GM18508 (cell line): ENCODE data around the gene IGLL5.

Source experiments
- ATAC-seq: cut with Tn5 transposase; IDR thresholded peaks from one replicate; pipeline ENCODE4 v1.9.1; 2021; ENCODE audit warnings: moderate number of reproducible peaks; ENCODE audit not compliant: insufficient read depth, unreplicated experiment

The IGLL5 gene

DNA sequence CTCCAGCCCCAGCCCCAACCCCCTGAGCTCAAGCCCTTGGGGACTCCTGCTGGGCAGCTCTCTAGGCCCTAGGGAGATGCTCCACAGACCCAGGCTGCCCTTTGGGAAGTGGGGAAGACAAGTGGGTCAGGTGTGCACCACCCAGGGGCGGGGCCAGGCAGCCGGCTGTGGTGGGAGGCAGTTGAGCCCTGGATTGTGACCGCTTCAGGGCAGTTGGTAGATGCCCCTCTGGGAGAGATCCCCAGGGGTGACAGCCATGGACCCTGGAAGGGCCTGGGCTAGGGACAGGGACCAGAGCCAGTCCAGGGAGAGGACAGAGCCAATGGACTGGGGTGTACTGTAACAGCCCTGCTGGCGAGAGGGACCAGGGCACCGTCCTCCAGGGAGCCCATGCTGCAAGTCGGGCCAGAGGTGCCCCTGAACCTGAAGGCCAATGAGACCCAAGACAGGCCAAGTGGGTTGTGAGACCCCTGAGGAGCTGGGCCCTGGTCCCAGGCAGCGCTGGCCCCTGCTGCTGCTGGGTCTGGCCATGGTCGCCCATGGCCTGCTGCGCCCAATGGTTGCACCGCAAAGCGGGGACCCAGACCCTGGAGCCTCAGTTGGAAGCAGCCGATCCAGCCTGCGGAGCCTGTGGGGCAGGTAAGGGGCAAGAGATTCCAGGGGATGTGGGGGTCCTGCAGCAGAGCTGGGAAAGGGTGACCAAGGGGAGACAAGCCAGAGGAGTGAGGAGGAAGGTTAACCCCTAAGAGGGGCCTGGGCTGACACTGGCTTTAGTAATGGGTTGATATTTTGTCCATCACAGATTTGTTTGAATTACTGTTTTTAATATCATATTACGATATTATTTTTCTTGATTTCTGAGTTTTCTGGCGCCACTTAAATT is at the start of gene IGLL5:
IGLL5 (plus strand) TSS at position 196 of the 883 bp plus-strand sequence; CDS start at position 434, 238 bp downstream.
- no peak for ATAC-seq

DNA sequence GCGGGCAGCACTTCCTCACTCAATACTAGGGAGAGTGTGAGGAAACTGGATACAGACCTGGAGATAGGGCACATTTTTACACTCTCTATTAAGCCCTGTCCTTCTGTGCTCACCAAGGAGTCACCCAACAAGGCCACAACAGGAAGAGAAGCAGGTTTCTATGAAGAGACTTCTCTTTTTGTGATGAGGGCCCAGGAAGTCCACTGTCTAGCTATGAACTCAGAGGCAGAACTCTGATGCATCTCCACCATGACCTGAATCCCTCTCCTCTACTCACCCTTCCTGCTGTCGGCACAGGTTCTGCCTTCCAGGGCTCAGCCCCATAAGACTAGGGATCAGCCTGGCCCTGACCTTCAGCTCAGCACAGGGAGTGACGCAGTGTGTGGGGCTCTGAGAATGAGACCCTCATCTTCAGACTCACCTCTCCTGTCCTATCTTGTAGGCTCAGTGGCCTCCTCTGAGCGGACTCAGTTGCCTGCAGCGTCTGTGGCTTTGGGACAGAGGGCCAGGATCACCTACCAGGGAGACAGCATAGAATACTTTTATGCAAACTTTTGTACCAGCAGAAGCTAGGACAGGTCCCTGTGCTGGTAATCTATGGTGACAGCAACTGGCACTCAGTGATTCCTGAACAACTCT is 49.3 kb upstream of the IGLL5 start:
- ATAC-seq, result no peak

DNA sequence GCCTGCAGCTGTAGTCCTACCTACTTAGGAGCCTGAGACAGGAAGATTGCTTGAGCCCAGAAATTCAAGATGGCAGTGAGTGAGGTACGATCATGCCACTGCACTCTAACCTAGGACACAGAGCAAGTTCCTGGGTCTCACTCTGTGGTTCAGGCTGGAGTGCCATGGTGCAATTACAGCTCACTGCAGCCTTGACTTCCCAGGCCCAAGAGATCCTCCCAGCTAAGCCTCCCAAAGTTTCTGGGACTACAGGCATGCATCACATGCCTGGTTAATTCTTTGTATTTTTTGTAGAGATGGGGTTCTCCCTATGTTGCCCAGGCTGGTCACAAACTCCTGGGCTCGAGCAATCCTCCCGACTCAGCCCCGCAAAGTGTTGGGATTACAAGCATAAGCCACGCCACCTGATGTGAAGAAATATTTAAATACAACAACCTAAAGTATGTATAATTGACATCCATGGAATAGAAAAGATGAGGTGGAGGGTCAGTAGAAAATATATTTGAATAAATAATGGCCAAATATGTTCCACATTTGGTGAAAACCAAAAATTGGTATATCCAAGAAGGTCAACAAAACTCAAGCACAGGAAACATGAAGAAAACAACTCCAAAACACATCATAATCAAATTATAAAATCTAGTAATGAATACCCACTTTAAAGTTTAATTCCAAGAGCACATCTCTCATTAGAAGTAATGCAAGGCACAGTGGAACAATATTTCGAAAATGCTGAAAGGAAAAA is 47.9 kb upstream of the IGLL5 start:
- no peak for ATAC-seq

DNA sequence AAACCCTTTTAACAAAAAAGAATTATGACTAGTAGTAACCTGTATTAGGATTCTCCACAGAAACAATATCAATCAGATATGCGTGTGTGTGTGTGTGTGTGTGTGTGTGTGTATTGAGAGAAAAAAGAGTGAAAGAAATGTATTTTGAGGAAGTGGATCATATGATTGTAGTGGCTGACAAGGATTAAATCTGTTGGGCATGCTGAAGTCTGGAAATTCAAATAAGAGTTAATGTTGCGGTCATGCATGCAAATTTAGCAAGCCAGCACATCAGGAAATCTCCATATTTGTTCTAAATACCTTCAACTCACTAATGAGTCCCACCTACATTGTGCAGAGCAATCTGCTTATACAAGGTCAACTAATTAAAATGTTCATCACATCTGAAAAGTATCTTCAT is 46.8 kb upstream of the IGLL5 start:
- no peak for ATAC-seq

DNA sequence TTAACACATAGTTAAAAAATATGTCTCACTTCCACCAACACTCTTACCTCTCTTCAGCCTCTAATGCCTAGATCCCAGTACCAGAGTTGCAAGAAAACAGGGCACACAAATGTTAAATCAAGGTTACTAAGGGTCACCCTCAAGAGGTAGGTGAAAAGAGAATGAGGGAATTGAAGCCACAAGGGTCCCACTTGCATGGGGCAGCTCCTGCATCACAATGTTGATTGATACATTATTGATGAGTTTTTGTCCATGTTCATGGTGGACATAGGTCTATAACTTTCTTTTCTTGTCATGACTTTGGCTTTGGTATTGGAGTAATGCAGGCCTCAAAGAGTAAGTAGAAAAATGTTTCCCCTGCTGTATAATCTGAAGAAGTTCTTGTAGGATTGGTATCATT is 46.0 kb upstream of the IGLL5 start:
- no peak for ATAC-seq

DNA sequence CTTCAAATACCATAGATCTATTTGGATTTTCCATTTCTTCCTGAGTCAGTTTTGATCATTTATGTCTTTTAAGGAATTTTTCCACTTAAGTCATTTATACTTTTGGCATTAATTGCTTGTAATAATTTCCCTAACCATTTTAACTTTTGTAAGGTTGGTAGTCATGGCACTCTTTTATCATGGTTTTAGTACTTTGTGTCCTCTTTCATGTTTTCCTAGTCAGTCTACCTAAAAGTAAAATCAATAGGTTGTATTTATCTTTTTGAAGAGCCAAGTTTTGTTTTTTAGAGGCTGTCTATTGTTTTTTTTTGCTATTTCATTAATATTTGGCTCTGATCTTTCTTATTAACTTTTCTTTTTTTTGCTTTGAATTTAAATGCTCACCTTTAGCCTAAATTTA is 45.5 kb upstream of the IGLL5 start:
- no peak for ATAC-seq

DNA sequence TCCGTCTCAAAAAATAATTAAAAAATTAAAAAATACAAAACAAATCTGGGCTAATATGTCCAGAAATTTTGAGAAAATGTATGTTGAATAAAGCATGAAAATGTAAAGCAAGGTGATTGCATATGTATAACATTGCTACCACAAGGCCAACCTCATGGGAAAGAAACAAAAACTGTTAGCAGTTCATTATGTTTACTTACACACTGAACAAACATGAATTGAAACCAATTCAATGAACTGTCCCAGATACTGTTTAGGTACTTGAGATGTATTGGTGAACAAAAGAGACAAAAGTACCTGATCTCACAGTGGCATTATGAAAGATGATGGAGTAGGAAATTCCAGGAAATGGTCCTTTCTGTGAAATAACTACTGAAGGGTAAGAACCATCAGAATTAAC is 43.8 kb upstream of the IGLL5 start:
- ATAC-seq, result no peak

DNA sequence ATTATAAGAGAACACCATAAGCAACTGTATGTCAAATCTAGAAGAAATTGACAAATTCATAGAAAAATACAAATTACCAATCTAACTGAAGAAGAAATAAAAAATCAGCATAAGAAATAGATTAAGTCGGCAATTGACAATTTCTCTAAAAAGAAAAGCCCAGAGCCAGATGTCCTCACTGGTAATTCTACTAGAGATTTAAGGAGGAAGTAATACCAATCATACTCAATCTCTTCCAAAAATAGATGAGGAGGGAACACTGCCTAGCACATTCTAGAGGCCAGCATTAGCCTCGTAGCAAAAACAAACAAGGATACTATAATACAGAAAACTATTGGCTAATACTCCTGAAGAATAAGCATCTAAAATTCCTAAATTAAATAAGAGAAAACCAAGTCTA is 40.4 kb upstream of the IGLL5 start:
- ATAC-seq, result no peak

GRCh38 chr22:22848364-22848866 is 39.2 kb upstream of the IGLL5 start:
- ATAC-seq, result no peak

DNA sequence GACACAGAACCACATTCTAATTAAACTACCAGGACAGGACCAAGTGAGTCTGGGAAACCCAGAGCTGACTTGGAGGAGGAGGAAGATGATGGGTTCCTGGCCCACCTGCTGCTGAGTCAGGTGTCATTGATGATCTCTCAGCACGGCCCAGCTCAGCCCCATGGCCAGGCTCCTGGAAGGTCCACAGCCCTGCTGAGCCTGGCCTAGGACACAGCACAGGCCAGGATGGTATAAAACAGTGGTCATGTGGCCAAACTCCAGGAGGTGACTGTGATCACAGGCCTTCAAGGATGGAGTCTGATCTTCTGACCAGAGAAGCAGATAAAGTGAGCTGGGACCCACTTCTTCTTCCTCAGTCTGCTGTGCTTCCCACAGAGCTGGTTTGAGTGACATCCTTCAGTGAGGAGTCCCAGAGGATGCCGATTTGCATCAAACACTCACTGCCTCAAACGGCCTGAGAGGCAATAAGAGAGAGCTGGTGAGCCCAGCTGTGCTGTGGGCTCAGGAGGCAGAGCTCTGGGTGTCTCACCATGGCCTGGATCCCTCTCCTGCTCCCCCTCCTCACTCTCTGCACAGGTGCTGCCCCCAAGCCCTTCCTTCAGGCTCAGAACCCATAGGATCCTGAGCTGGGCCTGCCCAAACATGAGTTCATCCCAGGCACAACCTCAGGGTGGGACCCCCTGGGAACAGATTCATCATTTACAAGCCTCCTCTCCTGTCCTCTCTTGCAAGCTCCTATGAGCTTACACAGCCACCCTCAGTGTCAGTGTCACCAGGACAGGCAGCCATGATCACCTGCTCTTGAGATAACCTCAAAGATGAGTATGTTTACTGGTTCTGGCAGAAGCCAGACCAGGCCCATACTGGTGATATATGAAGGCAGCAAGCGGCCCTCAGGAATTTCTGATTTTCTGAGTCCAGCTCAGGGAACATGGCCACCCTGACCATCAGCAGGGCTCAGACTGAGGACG is 37.7 kb upstream of the IGLL5 start:
- no peak for ATAC-seq

- no peak for ATAC-seq
Measured at GRCh38 chr22:22851969-22852368, 35.6 kb upstream of the IGLL5 start.

DNA sequence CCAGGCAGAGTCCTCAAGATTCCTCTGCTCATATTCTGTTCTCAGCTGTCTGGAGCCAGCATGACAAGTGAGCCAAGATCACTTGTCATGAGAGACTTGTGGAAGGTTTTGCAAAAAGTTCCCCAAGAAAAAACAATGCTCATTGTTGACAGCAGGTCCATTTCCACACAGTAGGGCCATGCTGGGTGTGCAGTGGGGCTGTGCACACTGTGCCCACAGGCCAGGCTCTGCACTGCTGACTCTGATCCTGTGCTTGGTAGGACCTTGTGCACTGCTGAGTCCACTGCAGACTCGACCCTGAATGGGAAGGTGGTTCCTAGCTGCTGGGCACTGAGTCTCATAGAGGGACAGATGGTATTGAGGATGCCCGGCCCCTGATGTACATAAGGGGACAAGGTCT is 33.9 kb upstream of the IGLL5 start:
- ATAC-seq, result no peak

GRCh38 chr22:22854466-22854865 is 33.1 kb upstream of the IGLL5 start:
- ATAC-seq, result no peak

GRCh38 chr22:22855085-22855484 is 32.5 kb upstream of the IGLL5 start:
- no peak for ATAC-seq

- ATAC-seq, result no peak
Measured at GRCh38 chr22:22855617-22856308, 31.9 kb upstream of the IGLL5 start.

GRCh38 chr22:22856364-22856763 is 31.3 kb upstream of the IGLL5 start:
- ATAC-seq, result no peak

- ATAC-seq, result no peak
Measured at GRCh38 chr22:22856885-22857606, 30.6 kb upstream of the IGLL5 start.
